ENCODE data around the gene IQCH. TPM values are rescaled to one million over a fixed set of nuclear protein-coding genes. Genes with fewer than 3 reads are reported as not detected.

Gene IQCH
- total RNA-seq, 1 experiment from 2014 or later = 7.0 TPM

DNA sequence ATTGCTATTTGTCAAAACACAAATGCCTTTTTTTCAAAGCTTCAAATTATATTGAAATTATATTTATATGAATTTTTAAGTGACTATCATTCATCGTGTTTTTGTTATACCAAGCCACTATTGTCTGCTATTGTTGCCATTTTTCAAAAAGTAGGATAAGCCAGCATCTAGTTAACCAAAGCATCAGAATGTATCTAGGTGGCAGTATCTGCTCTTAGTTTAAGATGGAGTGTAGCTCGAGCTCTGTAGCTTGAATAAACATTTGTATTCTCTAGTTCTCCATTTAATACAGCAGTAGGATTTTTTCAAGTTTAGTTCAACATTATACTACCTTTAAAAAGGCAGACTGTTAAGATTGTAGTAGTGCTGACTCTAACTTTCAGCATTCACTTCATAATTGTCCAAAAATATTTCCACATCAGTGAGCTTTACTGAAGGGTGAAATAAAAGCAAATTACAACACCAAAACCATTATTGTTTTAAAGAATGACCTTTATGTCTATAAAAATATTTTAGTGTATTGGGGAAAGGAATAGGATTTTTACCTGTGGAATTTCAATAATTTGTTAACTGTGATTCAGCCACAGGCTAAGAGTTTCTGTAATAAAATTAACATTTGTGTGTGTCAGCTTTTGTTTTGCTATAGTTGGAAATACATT is 246.7 kb downstream of the IQCH start:
- DNase-seq (ENCODE audit: low read depth) = peak; percentile 51

DNA sequence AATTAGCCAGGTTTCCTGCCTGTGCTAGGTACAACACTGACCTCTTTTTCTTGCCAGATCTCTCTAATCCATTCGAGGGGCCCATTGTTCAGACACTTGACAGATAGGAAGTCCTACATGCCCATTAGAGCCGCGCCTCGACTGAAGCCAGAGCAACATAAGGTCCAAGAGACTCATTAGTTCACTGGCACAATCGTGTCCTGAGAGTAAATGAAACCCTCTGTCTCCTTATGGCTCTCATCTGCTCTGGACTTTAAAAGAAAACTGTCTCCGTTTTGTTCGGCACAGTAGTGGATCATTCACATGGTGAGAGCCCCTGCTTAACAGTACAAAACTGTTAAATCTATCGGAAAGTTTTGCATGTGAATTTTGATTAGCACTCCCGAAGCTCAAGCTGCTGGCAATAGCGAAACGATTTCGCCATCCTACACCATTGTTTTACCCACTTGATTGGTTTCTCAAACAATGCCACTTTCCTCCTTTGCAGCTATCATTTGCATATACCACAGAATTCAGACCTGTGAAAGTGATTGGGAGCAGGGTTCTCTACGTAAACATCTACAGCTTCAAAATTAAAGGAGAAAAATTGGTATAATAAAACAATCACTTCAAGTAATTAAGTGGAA is 247.4 kb downstream of the IQCH start:
- DNase-seq (ENCODE audit: low read depth) = no peak

DNA sequence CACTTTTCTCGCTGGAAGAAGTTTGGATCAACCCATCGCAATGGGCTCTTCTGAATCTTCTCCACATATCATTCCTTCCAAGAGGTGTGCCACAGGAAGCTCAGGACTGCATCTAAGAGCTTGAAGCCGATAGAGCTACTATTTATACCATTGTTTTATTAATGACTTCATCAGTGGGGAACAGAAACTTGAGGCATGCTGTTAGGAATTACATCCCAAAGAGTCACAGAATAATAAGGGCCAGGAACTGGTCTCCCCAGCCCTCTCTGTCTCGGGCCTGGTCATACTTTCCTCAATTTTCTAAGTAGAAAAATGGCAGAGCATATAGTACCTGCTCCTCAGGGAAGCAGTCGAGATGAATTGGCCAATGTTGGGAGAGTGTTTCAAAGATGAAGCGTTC is 249.5 kb downstream of the IQCH start:
- no peak for DNase-seq (ENCODE audit: low read depth)

- peak; percentile 42 for DNase-seq (ENCODE audit: low read depth)
Observed at GRCh38 chr15:67504796-67505195, 250.2 kb downstream of the IQCH start.

DNA sequence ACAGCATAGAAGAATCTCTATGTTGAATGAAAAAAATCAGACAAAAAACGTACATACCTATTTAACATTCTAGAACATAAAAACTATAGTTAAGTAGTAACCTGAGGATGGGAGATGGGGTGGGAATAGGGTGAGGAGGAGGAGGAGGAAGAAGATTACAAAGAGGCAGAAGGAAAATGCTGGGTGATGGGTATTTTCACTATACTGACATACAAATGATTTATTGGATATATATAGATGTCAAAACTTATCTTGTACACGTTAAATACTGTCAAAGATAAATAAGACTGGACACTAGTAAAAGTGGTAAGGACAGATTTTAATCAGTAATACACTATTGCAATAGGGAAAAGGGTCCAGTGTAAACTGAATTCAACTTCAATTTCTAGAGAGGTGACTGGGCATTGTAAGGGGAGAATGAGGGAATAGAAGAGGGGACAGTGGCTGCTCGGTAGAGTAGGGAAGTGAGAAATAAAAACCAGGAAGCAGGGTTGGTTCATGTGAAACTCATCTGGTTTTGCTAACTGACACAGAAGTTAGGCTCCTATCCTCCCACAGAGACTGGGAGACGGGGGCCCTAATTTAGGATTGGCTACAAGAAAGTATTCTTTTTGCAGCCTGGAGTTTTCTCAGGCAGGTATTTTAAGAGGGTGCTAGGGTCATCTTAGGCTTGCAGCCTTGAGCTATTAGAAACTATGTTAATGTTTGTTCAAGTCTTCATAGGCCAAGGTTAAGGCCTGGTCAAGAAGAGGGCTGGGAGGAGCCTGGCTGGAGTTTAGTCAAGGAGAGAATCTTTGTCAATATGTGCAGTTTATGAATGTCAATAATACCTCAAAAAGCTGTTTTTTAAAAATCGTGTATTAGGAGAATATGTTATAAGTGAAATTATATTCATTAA is 251.3 kb downstream of the IQCH start:
- DNase-seq (ENCODE audit: low read depth) = no peak

DNA sequence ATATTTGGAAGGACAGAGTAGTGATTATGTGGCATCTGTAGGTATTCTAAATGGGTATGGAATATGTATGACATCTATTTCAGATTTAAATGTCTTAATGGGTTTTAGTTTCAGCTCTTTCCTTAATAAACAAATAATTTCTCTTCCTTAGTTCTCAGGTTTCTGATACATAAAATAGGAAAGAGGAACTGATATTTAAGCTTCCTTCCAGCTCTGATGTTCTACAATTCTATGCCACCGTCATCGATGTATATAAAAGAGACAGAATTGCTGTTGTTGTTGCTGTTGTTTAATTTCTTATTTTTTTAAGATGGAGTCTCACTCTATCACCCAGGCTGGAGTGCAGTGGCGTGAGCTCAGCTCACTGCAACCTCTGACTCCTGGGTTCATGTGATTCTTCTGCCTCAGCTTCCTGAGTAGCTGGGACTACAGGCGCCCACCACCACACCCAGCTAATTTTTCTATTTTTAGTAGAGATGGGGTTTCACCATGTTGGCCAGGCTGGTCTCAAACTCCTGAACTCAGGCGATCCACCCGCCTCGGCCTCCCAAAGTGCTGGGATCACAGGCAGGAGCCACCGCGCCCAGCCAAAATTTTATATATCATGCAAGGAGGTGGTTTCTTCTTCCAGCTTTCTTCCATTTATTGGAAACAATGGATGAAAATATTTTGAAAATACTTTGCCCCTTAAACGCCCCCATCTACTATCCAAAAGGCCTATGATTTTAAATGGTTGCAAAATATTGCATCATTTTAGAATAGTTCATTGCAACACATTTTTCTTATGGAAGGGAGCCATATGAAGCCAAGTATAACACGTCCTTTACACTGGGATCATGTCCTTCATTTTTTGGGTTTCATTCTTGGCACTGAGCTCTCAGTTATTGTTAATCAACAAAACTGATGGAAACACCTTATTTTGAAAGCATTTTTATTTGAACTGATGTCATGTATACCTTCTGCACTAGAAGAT is 252.5 kb downstream of the IQCH start:
- no peak for DNase-seq (ENCODE audit: low read depth)

GRCh38 chr15:67508407-67508806 is 253.8 kb downstream of the IQCH start:
- DNase-seq (ENCODE audit: low read depth) = no peak

DNA sequence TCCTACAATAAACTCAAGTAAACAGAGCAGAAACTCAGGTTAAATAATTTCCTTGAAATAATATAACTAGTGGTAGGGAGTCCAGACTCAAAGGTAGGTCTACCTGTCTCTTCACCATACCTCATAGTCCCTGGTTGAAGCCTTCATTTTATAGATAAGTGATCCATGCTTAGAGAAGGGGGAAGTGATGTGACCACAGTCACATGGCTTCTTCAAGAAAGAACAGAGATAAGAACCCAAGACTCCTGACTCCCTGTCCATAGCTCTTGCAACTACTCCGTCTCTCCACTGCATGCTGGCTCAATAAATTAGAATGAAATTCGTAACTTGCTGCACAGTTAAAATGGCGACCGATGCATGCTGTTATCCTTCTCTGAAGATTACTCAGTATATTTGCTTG is 255.3 kb downstream of the IQCH start:
- no peak for DNase-seq (ENCODE audit: low read depth)

DNA sequence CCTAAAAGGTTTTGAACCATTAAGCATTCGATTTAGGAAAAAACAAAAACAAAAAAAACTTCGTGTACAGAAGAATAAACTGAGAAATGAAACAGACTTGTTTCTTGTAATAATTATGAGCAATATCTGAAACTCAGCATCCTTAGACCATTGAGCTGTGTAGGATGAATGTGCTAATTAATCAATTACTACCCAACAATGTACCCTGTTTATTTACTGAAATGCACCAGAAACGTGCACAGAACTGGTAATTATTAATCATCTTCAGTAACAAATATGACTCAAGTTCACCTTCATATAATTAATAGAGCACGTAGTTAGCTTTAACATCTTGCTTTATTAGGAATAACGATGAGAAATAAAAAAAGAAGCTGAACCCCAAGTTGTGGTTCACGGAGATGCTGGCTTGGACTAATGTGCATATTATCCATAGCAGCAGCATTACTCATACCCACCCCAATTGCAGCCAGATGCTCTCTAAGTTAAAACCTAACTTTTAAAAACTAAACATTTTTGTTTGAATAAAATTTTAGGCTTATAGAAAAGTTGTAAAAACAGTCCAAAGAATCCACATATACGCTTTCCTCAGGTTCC is 256.1 kb downstream of the IQCH start:
- DNase-seq (ENCODE audit: low read depth) = peak; percentile 70

GRCh38 chr15:67511606-67512005 is 257.0 kb downstream of the IQCH start:
- DNase-seq (ENCODE audit: low read depth) = peak; percentile 13

DNA sequence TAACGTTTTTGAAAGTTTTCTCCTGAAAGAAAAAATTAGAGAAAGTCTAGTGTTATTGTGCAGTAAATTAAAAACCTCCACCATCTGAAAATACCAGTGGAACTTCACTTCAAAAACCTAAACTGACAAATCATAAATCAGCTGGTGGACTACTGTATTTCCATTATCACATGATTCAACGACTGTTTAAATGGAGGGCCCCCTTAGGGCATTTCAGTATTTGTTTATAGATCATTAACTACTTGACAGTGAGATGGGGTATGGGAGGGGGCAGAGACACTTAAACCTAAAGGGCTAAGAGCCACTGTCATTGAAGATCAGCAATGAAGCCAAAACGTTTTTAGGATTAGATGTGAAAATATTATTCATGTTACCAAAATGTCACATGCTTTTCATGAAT is 257.6 kb downstream of the IQCH start:
- DNase-seq (ENCODE audit: low read depth) = peak; percentile 14

GRCh38 chr15:67512933-67513714 is 258.5 kb downstream of the IQCH start:
- DNase-seq (ENCODE audit: low read depth) = no peak

DNA sequence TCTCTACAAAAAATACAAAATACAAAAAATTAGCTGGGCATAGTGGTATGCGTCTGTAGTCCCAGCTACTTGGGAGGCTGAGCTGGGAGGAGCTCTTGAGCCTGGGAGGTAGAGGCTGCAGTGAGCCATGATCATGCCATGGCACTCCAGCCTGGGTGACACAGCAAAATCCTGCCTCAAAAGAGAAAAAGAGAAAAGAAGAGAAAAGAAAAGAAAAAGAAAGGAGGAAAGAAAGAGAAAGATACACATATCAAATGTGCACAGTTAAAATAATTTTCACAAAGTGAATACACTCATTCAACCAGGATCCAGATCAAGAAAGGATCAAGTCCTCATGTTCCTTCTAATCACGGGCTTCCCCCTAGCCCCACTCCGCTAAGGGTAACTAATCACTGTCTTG is 260.5 kb downstream of the IQCH start:
- DNase-seq (ENCODE audit: low read depth) = no peak

GRCh38 chr15:67515557-67515956 is 261.0 kb downstream of the IQCH start:
- DNase-seq (ENCODE audit: low read depth) = no peak

GRCh38 chr15:67520321-67521028 is 265.9 kb downstream of the IQCH start:
- no peak for DNase-seq (ENCODE audit: low read depth)

DNA sequence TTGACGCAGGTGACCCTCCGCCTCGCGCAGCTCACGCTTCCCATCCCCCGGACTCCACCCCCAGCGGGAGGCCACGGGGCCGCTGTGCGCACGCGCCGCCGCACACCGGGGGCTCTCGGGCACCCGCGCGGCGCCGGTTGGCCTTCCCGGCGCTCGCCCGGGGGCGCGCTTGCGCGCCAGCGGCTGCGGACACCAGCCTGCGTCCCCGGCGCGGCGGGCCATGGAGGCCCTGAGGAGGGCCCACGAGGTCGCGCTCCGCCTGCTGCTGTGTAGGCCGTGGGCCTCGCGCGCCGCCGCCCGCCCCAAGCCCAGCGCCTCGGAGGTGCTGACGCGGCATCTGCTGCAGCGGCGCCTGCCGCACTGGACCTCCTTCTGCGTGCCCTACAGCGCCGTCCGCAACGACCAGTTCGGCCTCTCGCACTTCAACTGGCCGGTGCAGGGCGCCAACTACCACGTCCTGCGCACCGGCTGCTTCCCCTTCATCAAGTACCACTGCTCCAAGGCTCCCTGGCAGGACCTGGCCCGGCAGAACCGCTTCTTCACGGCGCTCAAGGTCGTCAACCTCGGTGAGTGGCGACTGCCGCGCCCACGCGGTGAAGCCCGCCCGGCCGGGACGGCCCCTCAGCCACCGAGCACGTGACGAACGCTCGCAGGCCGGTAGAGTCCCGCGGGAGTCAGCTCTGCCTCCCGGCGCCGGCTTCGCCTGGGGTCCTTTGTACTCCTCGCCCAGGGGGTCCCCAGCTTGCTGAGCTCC is 266.6 kb downstream of the IQCH start, which contains the start of gene C15orf61:
TSS of gene C15orf61 (plus strand) at position 103 of the 754 bp plus-strand sequence. CDS start at position 221, 118 bp downstream.
- DNase-seq (ENCODE audit: low read depth) = peak; percentile 82

DNA sequence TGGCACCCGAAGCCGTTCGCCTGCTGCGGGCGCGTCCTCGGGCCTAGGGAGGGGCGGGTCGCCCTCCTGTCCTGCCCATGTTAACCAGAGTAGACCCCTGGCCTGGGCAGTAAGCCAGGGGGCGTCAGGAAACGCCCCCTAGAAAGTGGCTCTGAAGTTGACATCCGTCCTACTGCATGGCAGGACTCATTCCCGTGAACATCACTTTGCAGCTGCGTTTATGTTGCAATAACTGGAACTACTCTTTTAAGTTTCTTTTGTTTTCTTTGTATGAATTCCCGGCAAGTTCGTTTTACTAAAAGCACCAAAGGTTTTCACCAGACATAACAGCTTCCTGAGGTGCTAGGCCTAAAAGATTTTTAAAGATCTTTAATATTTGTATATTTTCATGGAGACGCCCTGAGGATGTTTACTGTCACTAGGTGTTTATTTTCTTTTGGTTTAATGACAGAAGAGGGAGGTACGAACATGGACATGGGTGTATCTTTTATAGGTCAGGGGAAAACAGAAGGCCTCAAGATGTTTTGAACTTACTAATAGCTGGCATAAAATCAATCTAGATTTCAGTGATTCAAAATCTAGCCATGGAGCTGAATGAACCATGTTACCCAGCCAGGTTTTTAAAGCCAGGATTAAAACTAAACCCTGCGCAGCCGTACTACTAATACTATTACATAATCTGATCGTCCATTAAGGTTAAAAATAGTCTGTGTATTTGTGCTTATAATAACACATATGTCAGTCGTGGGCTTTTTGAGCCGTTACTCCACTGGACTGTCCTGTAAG is 267.4 kb downstream of the IQCH start:
- peak; percentile 42 for DNase-seq (ENCODE audit: low read depth)

DNA sequence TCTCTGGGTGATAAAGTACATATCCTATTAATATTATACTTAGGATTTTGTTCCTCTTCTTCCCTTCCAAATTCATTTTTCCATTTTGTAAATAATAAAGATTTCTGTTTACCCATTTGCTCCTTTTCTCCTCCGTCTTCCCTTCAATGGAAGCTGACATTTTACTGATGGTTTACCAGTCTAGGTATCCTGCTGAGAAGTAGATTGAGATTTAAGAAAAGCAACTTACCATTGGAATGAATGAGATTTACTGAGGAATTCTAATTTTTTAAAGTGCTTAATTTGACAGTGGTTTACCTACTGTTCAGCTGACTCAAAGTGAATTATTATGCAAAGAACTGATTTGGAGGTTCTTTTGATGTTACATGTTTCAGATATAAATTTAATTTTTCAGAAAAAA is 268.7 kb downstream of the IQCH start:
- DNase-seq (ENCODE audit: low read depth) = no peak

Measured in RPMI7951 (cell line).